K562 (cell line): ENCODE data around the gene CIAO3. TPM values are rescaled to one million over a fixed set of nuclear protein-coding genes. Genes with fewer than 3 reads are reported as not detected.

Experiments
- CAMTA2 ChIP-seq: fragments of 250-450 bp; sonication (Bioruptor Pico); conservative IDR thresholded peaks from 2 replicates; pipeline ENCODE4 v1.5.1; 2022
- ELF2 ChIP-seq: fragments of 250-450 bp; sonication (Bioruptor Pico); IDR thresholded peaks from 2 replicates; pipeline ENCODE4 v1.5.0; 2021; ENCODE audit warnings: mild to moderate bottlenecking
- FOXA3 ChIP-seq, 2 experiments: fragments of 450-650 bp in 1 of 2; sonication (generic) in 1 of 2; formaldehyde crosslinking; IDR thresholded peaks in 1 of 2; conservative IDR thresholded peaks in 1 of 2; 2 replicates each; pipeline versions ENCODE4 v1.4.0 to v1.8.0; 2020 to 2022; ENCODE audit warnings: mild to moderate bottlenecking in 2 of 2, missing genetic modification reagents in 1 of 2
- GMEB1 ChIP-seq: fragments of 250-450 bp; sonication (Bioruptor Pico); IDR thresholded peaks from 2 replicates; pipeline ENCODE4 v1.4.0; 2020; ENCODE audit warnings: mild to moderate bottlenecking
- HDAC6 ChIP-seq: IDR thresholded peaks from 2 replicates; pipeline ENCODE4 v1.6.1; 2012; ENCODE audit warnings: low read depth, mild to moderate bottlenecking, control low read depth, inconsistent platforms, low read length, moderate library complexity
- NFIC ChIP-seq: fragments of 450-650 bp; IDR thresholded peaks from 2 replicates; pipeline ENCODE4 v1.6.1; 2017; ENCODE audit warnings: mild to moderate bottlenecking, inconsistent platforms
- PCBP1 ChIP-seq: fragments of 200-400 bp; formaldehyde crosslinking; IDR thresholded peaks from 2 replicates; pipeline ENCODE4 v1.6.1; 2018; ENCODE audit warnings: mild to moderate bottlenecking, low read depth, low read length; ENCODE audit not compliant: poor library complexity, severe bottlenecking
- PHF8 ChIP-seq: fragments of 200-600 bp; sonication (generic); IDR thresholded peaks from 2 replicates; pipeline ENCODE4 v1.6.1; 2012; ENCODE audit warnings: mixed run types, mild to moderate bottlenecking, inconsistent platforms, low read length, moderate library complexity, borderline replicate concordance
- SMAD3 ChIP-seq: fragments of 450-650 bp; formaldehyde crosslinking; conservative IDR thresholded peaks from 2 replicates; pipeline ENCODE4 v1.4.0; 2020; ENCODE audit warnings: mild to moderate bottlenecking
- SMAD4 ChIP-seq: fragments of 250-450 bp; sonication (Bioruptor Pico); conservative IDR thresholded peaks from 2 replicates; pipeline ENCODE4 v1.8.0; 2021; ENCODE audit warnings: inconsistent platforms, mild to moderate bottlenecking, moderate library complexity
- SUPT5H ChIP-seq: fragments of 450-650 bp; IDR thresholded peaks from 2 replicates; pipeline ENCODE4 v1.6.1; 2016
- TFAP4 ChIP-seq: sonication (generic); formaldehyde crosslinking; IDR thresholded peaks from 2 replicates; pipeline ENCODE4 v1.8.0; 2022; ENCODE audit warnings: missing genetic modification reagents, mild to moderate bottlenecking, moderate library complexity, borderline replicate concordance
- TOE1 ChIP-seq, 2 experiments: fragments of 450-650 bp in 1 of 2; sonication (generic) in 1 of 2; formaldehyde crosslinking in 1 of 2; IDR thresholded peaks; 2 replicates each; pipeline versions ENCODE4 v1.7.1 to v1.8.0; 2016 to 2022; ENCODE audit warnings: borderline replicate concordance in 2 of 2, mild to moderate bottlenecking in 2 of 2, antibody characterized with exemption in 1 of 2, inconsistent platforms in 1 of 2, low read depth in 1 of 2, missing genetic modification reagents in 1 of 2, moderate library complexity in 1 of 2
- ZBTB5 ChIP-seq: fragments of 450-650 bp; IDR thresholded peaks from 2 replicates; pipeline ENCODE4 v1.6.1; 2017; ENCODE audit warnings: antibody characterized with exemption
- ZNF134 ChIP-seq: fragments of 250-450 bp; sonication (Bioruptor Pico); conservative IDR thresholded peaks from 2 replicates; pipeline ENCODE4 v1.4.0; 2020
- ZNF280B ChIP-seq: fragments of 250-450 bp; sonication (Bioruptor Pico); IDR thresholded peaks from 2 replicates; pipeline ENCODE4 v1.5.1; 2021; ENCODE audit warnings: mild to moderate bottlenecking
- ZNF707 ChIP-seq: fragments of 250-450 bp; sonication (Bioruptor Pico); conservative IDR thresholded peaks from 2 replicates; pipeline ENCODE4 v1.8.0; 2022; ENCODE audit warnings: inconsistent platforms, mild to moderate bottlenecking, moderate library complexity
- polyA plus RNA-seq, 8 experiments: library from polyadenylated mRNA; depleted of rRNA in 4 of 8; stranded (reverse) in 5 of 8; unstranded in 3 of 8; fragments of >200 nt; fragmentation: Nextera tagmentation in 2 of 8; fragmentation: Illumina TruSeq in 1 of 8; extraction: Ambion mirVana in 2 of 8; extraction: Trizol in 1 of 8; gene quantifications; 2 replicates each; pipeline versions ENCODE4 v1.2.1 to v1.2.3, GENCODE V29; 2011 to 2014; ENCODE audit warnings: inconsistent platforms in 1 of 8, missing spikeins in 1 of 8
- total RNA-seq, 7 experiments: library from RNA; depleted of rRNA in 6 of 7; stranded (reverse); fragments of >200 nt in 6 of 7; fragmentation: Illumina TruSeq in 2 of 7; extraction: Trizol in 2 of 7; gene quantifications; 2 replicates each; pipeline versions ENCODE4 v1.2.1 to v1.2.3, GENCODE V29; 2011 to 2021; ENCODE audit warnings: low replicate concordance in 1 of 7

Gene CIAO3
- total and polyA plus RNA-seq, 9 of the 15 experiments (the other 6 are each of a cell fraction or from before 2014, with no cell fraction given): 2.2 to 35.6 (median 18.7) TPM

- TF ChIP-seq TFAP4 (CRISPR knock-in tag) (peak; percentile 47; the same call in 1 of the 2 replicates), CAMTA2 (0 out of 2 replicates have a peak, but pooled peaks have one; percentile 15), GMEB1 (CRISPR knock-in tag) (peak; percentile 60), PCBP1 (peak; percentile 17), NFIC (peak; percentile 71; the same call in 1 of the 2 replicates), ZNF280B (CRISPR knock-in tag) (no peak), ELF2 (CRISPR knock-in tag) (peak; percentile 76; the same call in 1 of the 2 replicates), ZBTB5 (no peak), HDAC6 (no peak), SMAD4 (CRISPR knock-in tag) (no peak; the same call in none of the 2 replicates), FOXA3 (CRISPR knock-in tag; conservative IDR thresholded peaks at IDR 0.05 in 1 of 2, IDR thresholded peaks at IDR 0.05 in 1 of 2) (no peak; a peak in 1 of 4 replicates), TOE1 (IDR thresholded peaks at IDR 0.05; ENCODE audit: borderline replicate concordance) (no peak), TOE1 (CRISPR knock-in tag; IDR thresholded peaks at IDR 0.05; ENCODE audit: borderline replicate concordance, low read depth) (peak; percentile 96; the same call in 1 of the 2 replicates), SUPT5H (peak; percentile 66), PHF8 (peak; percentile 96; the same call in 1 of the 2 replicates), ZNF134 (no peak), ZNF707 (no peak), SMAD3 (CRISPR knock-in tag) (no peak)
Observed at GRCh38 chr16:720990-721764, 19.6 kb downstream of the CIAO3 start, which contains the start of gene ANTKMT (continued).
